ENCODE data around the gene POLDIP2. TPM values are rescaled to one million over a fixed set of nuclear protein-coding genes. Genes with fewer than 3 reads are reported as not detected.

Gene POLDIP2
- total RNA-seq, 2 experiments from 2014 or later, result 22.1 to 23.9 TPM

- Histone ChIP-seq H3K4me1 (ENCODE audit: insufficient read depth, low read length) (no peaks in the 10 kb centered on the region), H3K27me3 (ENCODE audit: control insufficient read depth in 1 of 2, insufficient read depth in 2 of 2, low read length in 2 of 2) (no peaks in the 10 kb centered on the region), H3K36me3 (ENCODE audit: insufficient read depth, low read length) (peaks cover 54% of the 10 kb centered on the region), H3K4me3 (ENCODE audit: low read length) (no peak overlapping the region), H3K9me3 (ENCODE audit: control insufficient read depth in 1 of 2, insufficient read depth in 1 of 2, low read length in 2 of 2) (no peaks in the 10 kb centered on the region), H3K27ac (ENCODE audit: low read depth in 1 of 2, low read length in 2 of 2) (no peak overlapping the region)
- H3K27me3 Mint-ChIP-seq, result no peaks in the 10 kb centered on the region
- ChIA-PET POLR2A (no interaction called here), CTCF (no interaction called here)
- no peak overlapping the region for H3K27ac Mint-ChIP-seq
- no peak for TF ChIP-seq CTCF (IDR thresholded peaks at IDR 0.05)
- DNase-seq (no peak), ATAC-seq (ENCODE audit: poor library complexity) (no peak)
- intact Hi-C loops (cut with DNase I, micrococcal nuclease), result no loop called here
- no peaks in the 10 kb centered on the region for H3K9me3 Mint-ChIP-seq
- peaks cover 32% of the 10 kb centered on the region for H3K36me3 Mint-ChIP-seq (ENCODE audit: low read depth)
- no peak overlapping the region for H3K4me3 Mint-ChIP-seq
- no peaks in the 10 kb centered on the region for H3K4me1 Mint-ChIP-seq (ENCODE audit: low read depth)
Measured at GRCh38 chr17:28396635-28397239, 39.4 kb upstream of the POLDIP2 start.

DNA sequence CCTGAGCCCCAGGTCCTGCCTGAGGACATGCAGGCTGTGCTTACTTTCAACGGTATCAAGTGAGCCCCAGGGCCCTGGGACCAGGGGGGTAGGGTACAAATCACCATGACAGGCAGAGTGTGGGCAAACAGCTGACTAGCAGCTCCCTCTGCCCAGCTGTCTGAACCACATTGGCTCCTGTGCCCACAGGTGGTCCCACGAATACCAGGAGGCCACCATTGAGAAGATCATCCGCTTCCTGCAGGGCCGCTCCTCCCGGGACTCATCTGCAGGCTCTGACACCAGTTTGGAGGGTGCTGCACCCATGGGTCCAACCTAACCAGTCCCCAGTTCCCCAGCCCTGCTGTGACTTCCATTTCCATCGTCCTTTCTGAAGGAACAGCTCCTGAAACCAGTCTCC lies 38.6 kb upstream of the POLDIP2 start:
- ATAC-seq (ENCODE audit: poor library complexity), result no peak
- H3K27me3 ChIP-seq (ENCODE audit: control insufficient read depth in 1 of 2, insufficient read depth in 2 of 2, low read length in 2 of 2), result no peaks in the 10 kb centered on the region
- H3K27me3 Mint-ChIP-seq, result no peaks in the 10 kb centered on the region
- H3K4me1 ChIP-seq (ENCODE audit: insufficient read depth, low read length), result no peaks in the 10 kb centered on the region
- TF ChIP-seq CTCF (IDR thresholded peaks at IDR 0.05), result no peak
- H3K36me3 ChIP-seq (ENCODE audit: insufficient read depth, low read length), result peaks cover 61% of the 10 kb centered on the region
- no peaks in the 10 kb centered on the region for H3K9me3 ChIP-seq (ENCODE audit: control insufficient read depth in 1 of 2, insufficient read depth in 1 of 2, low read length in 2 of 2)
- CTCF ChIA-PET, result no interaction called here
- peaks cover 40% of the 10 kb centered on the region for H3K36me3 Mint-ChIP-seq (ENCODE audit: low read depth)
- H3K27ac Mint-ChIP-seq, result no peak overlapping the region
- POLR2A ChIA-PET, result no interaction called here
- H3K4me3 Mint-ChIP-seq, result no peak overlapping the region
- H3K4me1 Mint-ChIP-seq (ENCODE audit: low read depth), result no peaks in the 10 kb centered on the region
- no peaks in the 10 kb centered on the region for H3K9me3 Mint-ChIP-seq
- no peak overlapping the region for H3K27ac ChIP-seq (ENCODE audit: low read depth in 1 of 2, low read length in 2 of 2)
- no peak for DNase-seq
- intact Hi-C loops (cut with DNase I, micrococcal nuclease), result no loop called here
- H3K4me3 ChIP-seq (ENCODE audit: low read length), result no peak overlapping the region

GRCh38 chr17:28395426-28395825 lies 38.1 kb upstream of the POLDIP2 start:
- no peaks in the 10 kb centered on the region for H3K4me1 Mint-ChIP-seq (ENCODE audit: low read depth)
- H3K27me3 Mint-ChIP-seq, result no peaks in the 10 kb centered on the region
- H3K27ac ChIP-seq (ENCODE audit: low read depth in 1 of 2, low read length in 2 of 2), result no peak overlapping the region
- no peak for TF ChIP-seq CTCF (IDR thresholded peaks at IDR 0.05)
- POLR2A ChIA-PET, result no interaction called here
- no peak overlapping the region for H3K27ac Mint-ChIP-seq
- H3K9me3 ChIP-seq (ENCODE audit: control insufficient read depth in 1 of 2, insufficient read depth in 1 of 2, low read length in 2 of 2), result no peaks in the 10 kb centered on the region
- H3K4me3 Mint-ChIP-seq, result no peak overlapping the region
- no peaks in the 10 kb centered on the region for H3K9me3 Mint-ChIP-seq
- peaks cover 45% of the 10 kb centered on the region for H3K36me3 Mint-ChIP-seq (ENCODE audit: low read depth)
- no peak overlapping the region for H3K4me3 ChIP-seq (ENCODE audit: low read length)
- DNase-seq, result no peak
- CTCF ChIA-PET, result no interaction called here
- intact Hi-C loops (cut with DNase I, micrococcal nuclease), result no loop called here
- peaks cover 65% of the 10 kb centered on the region for H3K36me3 ChIP-seq (ENCODE audit: insufficient read depth, low read length)
- no peaks in the 10 kb centered on the region for H3K4me1 ChIP-seq (ENCODE audit: insufficient read depth, low read length)
- H3K27me3 ChIP-seq (ENCODE audit: control insufficient read depth in 1 of 2, insufficient read depth in 2 of 2, low read length in 2 of 2), result no peaks in the 10 kb centered on the region
- ATAC-seq (ENCODE audit: poor library complexity), result no peak

Measured in CD4-positive, alpha-beta T cell (primary cell).